Glutamatergic neuron (in vitro differentiated cells): Measurements from ENCODE around the gene RCOR3. TPM values are rescaled to one million over a fixed set of nuclear protein-coding genes. Genes with fewer than 3 reads are reported as not detected.

ENCODE experiments used
- DNase-seq: peaks from one replicate; pipeline ENCODE4 v3.0.0; 2022
- H3K27ac Mint-ChIP-seq: one replicate; pipeline ENCODE4 v1.8.0; 2020; ENCODE audit warnings: mild to moderate bottlenecking, mixed read lengths, inconsistent platforms; ENCODE audit not compliant: unreplicated experiment
- H3K27me3 Mint-ChIP-seq: one replicate; pipeline ENCODE4 v1.8.0; 2020; ENCODE audit warnings: mild to moderate bottlenecking, moderate library complexity, mixed read lengths, inconsistent platforms; ENCODE audit not compliant: unreplicated experiment
- H3K36me3 Mint-ChIP-seq: one replicate; pipeline ENCODE4 v1.8.0; 2020; ENCODE audit warnings: mild to moderate bottlenecking, mixed read lengths, inconsistent platforms; ENCODE audit not compliant: unreplicated experiment
- H3K4me1 Mint-ChIP-seq: one replicate; pipeline ENCODE4 v1.8.0; 2020; ENCODE audit warnings: mild to moderate bottlenecking, low read depth, mixed read lengths, inconsistent platforms; ENCODE audit not compliant: unreplicated experiment
- H3K4me3 Mint-ChIP-seq: one replicate; pipeline ENCODE4 v1.8.0; 2020; ENCODE audit warnings: mild to moderate bottlenecking, mixed read lengths, inconsistent platforms; ENCODE audit not compliant: unreplicated experiment
- H3K9me3 Mint-ChIP-seq: one replicate; pipeline ENCODE4 v1.8.0; 2020; ENCODE audit warnings: mild to moderate bottlenecking, moderate library complexity, mixed read lengths, inconsistent platforms; ENCODE audit not compliant: unreplicated experiment
- long read RNA-seq: library from polyadenylated mRNA; unstranded; transcript quantifications from one replicate; pipeline ENCODE4 v2.0.0, GENCODE V29; 2020; ENCODE audit not compliant: unreplicated experiment
- total RNA-seq: library from RNA; stranded (reverse); fragmentation: NEBNext Ultra II Directional; extraction: Animal tissue kit (Norgen Biotek cat#: 25700); gene quantifications from one replicate; pipeline ENCODE4 v1.2.1, GENCODE V29; 2021; ENCODE audit not compliant: unreplicated experiment
- TF ChIP-seq, protein P1 (sequence below): fragments of 200-600 bp; sonication (generic); IDR thresholded peaks from one replicate; pipeline ENCODE4 v1.5.0; 2021; ENCODE audit not compliant: partially characterized antibody, unreplicated experiment

RCOR3 gene
- total RNA-seq: 82.1 TPM
- long read RNA-seq, full-length matches to known transcripts: 3 of 4 reads
- long read RNA-seq, partial matches to known transcripts: 1 of 4 reads
- long read RNA-seq, other reads (novel, unspliced or antisense): 0 of 4 reads

DNA sequence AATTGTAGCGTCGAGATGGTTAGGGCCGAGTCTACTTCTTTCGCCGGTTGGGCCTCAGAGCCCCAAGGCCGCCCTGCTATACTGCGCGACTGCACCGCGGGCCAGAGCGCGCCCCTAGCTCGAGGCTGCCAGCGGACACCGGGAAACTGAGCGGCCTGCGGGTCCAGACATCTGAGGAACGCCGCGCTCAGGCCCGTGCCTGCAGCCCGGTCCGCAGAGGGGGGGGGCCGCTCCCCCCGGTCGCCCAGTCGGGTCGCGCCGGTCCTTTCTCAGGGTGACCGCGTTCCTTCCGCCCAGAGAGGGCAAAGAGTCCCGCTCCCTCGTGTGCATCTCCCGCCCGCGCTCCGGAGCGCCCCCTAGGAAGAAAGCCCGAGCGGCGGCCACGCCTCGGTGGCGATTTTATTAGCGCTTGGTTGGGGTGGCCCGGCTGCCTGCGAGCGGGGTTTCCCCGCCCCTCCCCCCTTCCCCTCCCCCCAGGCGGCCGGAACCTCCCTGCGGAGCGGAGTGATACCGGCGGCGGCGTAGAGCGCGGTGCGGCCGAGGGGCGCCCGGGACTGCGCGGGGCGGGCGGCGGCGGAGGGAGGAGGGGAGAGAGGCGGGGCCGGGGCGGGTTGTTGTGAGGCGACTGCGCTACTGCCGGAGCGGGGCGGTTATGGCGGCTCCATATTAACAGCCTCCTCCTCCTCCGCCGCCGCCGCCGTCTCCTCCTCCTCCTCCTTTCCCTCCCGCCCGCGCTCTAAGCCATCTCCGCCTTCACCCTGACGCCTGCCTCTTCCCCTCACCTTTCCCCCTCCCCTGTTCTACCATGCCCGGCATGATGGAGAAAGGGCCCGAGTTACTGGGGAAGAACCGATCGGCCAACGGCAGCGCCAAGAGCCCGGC is at the start of gene RCOR3:
Gene RCOR3 (plus strand): TSS at position 611 of the 882 bp plus-strand sequence. CDS start 195 bp downstream, at position 806.
- TF ChIP-seq, protein P1, sequence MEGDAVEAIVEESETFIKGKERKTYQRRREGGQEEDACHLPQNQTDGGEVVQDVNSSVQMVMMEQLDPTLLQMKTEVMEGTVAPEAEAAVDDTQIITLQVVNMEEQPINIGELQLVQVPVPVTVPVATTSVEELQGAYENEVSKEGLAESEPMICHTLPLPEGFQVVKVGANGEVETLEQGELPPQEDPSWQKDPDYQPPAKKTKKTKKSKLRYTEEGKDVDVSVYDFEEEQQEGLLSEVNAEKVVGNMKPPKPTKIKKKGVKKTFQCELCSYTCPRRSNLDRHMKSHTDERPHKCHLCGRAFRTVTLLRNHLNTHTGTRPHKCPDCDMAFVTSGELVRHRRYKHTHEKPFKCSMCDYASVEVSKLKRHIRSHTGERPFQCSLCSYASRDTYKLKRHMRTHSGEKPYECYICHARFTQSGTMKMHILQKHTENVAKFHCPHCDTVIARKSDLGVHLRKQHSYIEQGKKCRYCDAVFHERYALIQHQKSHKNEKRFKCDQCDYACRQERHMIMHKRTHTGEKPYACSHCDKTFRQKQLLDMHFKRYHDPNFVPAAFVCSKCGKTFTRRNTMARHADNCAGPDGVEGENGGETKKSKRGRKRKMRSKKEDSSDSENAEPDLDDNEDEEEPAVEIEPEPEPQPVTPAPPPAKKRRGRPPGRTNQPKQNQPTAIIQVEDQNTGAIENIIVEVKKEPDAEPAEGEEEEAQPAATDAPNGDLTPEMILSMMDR: peak; percentile 91
- Mint-ChIP-seq H3K4me1 (peaks cover 11% of the 10 kb centered on the region), H3K27ac (peak within 1 kb of the TSS; percentile 98), H3K36me3 (no peaks in the 10 kb centered on the region), H3K9me3 (peaks cover 15% of the 10 kb centered on the region), H3K27me3 (peaks cover 11% of the 10 kb centered on the region), H3K4me3 (peak within 1 kb of the TSS; percentile 94)
- peak; percentile 96 for DNase-seq

DNA sequence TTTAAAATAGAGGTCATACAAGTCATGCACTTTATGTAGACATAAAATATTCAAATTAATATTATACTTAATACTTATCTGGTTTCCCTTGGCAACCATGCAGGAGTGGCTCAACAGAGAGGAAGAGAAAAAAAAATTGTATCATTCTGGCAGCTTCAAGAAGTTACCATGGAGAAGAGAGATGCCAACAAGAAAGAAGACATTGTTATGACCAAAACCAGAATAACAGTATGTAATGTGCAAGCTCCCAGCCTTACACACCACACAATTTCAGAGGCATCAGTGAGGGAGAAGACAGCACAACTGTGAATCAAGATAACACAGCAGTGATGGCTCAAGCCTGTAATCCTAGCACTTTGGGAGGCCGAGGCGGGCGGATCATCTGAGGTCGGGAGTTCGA is 49.1 kb upstream of the RCOR3 start:
- Mint-ChIP-seq H3K27ac (no peak overlapping the region), H3K36me3 (peaks cover 8% of the 10 kb centered on the region), H3K4me1 (no peaks in the 10 kb centered on the region), H3K9me3 (no peaks in the 10 kb centered on the region), H3K27me3 (no peaks in the 10 kb centered on the region), H3K4me3 (no peak overlapping the region)
- TF ChIP-seq, protein P1: no peak
- no peak for DNase-seq

DNA sequence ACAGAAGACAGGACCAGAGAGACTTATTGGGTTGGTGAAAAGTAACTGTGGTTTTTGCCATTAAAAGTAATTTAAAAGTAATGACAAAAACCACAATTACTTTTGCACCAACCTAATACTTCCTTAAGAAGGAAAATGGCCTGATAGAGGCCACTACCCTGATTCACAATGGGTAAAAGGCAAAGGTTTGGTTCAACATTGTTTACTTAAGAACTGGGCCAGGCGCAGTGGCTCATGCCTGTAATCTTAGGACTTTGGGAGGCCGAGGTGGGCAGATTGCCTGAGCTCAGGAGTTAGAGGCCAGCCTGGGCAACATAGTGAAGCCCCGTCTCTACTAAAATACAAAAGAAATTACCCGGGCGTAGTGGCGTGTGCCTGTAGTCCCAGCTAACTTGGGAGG is 48.2 kb upstream of the RCOR3 start:
- DNase-seq: no peak
- Mint-ChIP-seq H3K27ac (no peak overlapping the region), H3K36me3 (peaks cover 8% of the 10 kb centered on the region), H3K9me3 (no peaks in the 10 kb centered on the region), H3K4me3 (no peak overlapping the region), H3K4me1 (no peaks in the 10 kb centered on the region), H3K27me3 (no peaks in the 10 kb centered on the region)
- TF ChIP-seq, protein P1: no peak

DNA sequence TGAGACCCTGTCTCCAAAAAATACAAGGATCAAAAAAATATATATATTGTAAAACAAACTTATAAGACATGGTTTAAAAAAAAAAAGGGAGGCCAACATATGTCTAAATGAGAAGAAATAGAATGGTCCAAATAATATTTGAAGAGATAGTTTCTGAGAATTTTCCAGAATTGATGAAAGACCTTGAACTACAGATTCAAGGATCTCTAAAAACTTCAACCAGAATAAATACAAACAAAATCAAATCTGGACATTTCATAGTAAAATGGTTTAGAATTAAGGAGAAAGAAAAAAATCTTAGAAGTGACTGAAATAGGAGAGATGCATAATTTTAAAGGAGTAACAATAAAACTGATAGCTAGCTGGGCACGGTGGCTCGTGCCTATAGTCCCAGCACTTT is 45.5 kb upstream of the RCOR3 start:
- no peak for DNase-seq
- Mint-ChIP-seq H3K27me3 (no peaks in the 10 kb centered on the region), H3K4me3 (no peak overlapping the region), H3K27ac (no peak overlapping the region), H3K36me3 (no peaks in the 10 kb centered on the region), H3K4me1 (no peaks in the 10 kb centered on the region), H3K9me3 (no peaks in the 10 kb centered on the region)
- TF ChIP-seq, protein P1: no peak

DNA sequence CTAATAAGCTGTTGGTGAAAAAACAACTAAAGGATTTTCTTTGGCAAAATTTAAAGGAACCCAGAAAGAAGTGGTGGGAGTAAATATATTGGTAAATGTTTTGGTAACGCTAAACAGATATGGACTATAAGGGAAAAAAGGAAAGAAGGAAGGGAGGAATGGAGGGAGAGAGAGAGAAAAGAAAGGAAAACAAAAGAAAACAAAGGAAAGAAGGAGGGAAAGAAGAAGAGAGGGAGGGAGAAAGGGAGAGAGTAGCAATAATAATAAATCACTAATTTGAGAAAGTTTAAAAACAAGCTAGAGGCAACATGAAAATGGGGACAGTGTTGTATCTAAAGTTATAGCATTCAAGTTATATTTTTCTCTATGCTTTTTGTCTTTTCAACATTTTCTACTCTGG is 43.6 kb upstream of the RCOR3 start:
- Mint-ChIP-seq H3K4me1 (no peaks in the 10 kb centered on the region), H3K4me3 (no peak overlapping the region), H3K27me3 (no peaks in the 10 kb centered on the region), H3K9me3 (no peaks in the 10 kb centered on the region), H3K27ac (no peak overlapping the region), H3K36me3 (no peaks in the 10 kb centered on the region)
- TF ChIP-seq, protein P1: no peak
- no peak for DNase-seq
